Central memory CD4-positive, alpha-beta T cell (primary cell): ENCODE measurements around the gene PLXNA2.

Experiments
- DNase-seq: peaks from one replicate; pipeline ENCODE4 v3.0.0; 2022
- total RNA-seq, 3 experiments: gene quantifications; one replicate each; lab custom pipeline; 2026; lab: John Stamatoyannopoulos, UW

Gene PLXNA2
- total RNA-seq, result 0.56 to 1.8 (median 0.58) reads per million in 3 experiments

GRCh38 chr1:208243967-208244916 is at the start of gene PLXNA2:
Gene PLXNA2, minus strand, starts transcription at chr1:208244384. Its CDS starts 26,462 bp downstream, at chr1:208217922.
- peak; percentile 55 for DNase-seq

- DNase-seq, result no peak
Measured at GRCh38 chr1:208292908-208293307, 48.7 kb upstream of the PLXNA2 start.

- DNase-seq, result no peak
Measured at GRCh38 chr1:208291923-208292711, 47.9 kb upstream of the PLXNA2 start.

GRCh38 chr1:208291129-208291528 is 46.9 kb upstream of the PLXNA2 start:
- DNase-seq, result no peak

GRCh38 chr1:208289716-208290115 is 45.5 kb upstream of the PLXNA2 start:
- DNase-seq, result no peak

GRCh38 chr1:208288495-208288894 is 44.3 kb upstream of the PLXNA2 start:
- no peak for DNase-seq

- DNase-seq, result no peak
Measured at GRCh38 chr1:208280681-208281450, 36.7 kb upstream of the PLXNA2 start.

GRCh38 chr1:208279826-208280588 is 35.8 kb upstream of the PLXNA2 start:
- DNase-seq, result no peak

- DNase-seq, result no peak
Measured at GRCh38 chr1:208278638-208279037, 34.5 kb upstream of the PLXNA2 start.

GRCh38 chr1:208276757-208277435 is 32.7 kb upstream of the PLXNA2 start:
- DNase-seq, result no peak

- DNase-seq, result no peak
Measured at GRCh38 chr1:208275083-208275482, 30.9 kb upstream of the PLXNA2 start.

- no peak for DNase-seq
Measured at GRCh38 chr1:208273386-208274017, 29.3 kb upstream of the PLXNA2 start.

GRCh38 chr1:208272713-208273112 is 28.5 kb upstream of the PLXNA2 start:
- DNase-seq, result no peak

GRCh38 chr1:208272311-208272710 is 28.1 kb upstream of the PLXNA2 start:
- DNase-seq, result no peak

GRCh38 chr1:208271236-208271635 is 27.1 kb upstream of the PLXNA2 start:
- no peak for DNase-seq

GRCh38 chr1:208270651-208271141 is 26.5 kb upstream of the PLXNA2 start:
- no peak for DNase-seq

GRCh38 chr1:208269338-208269666 is 25.1 kb upstream of the PLXNA2 start:
- DNase-seq, result no peak

GRCh38 chr1:208268541-208269337 is 24.6 kb upstream of the PLXNA2 start:
- DNase-seq, result no peak

- no peak for DNase-seq
Measured at GRCh38 chr1:208265525-208265924, 21.3 kb upstream of the PLXNA2 start.

- DNase-seq, result no peak
Measured at GRCh38 chr1:208265122-208265469, 20.9 kb upstream of the PLXNA2 start.
